Glutamatergic neuron (in vitro differentiated cells): ENCODE measurements around the gene ARHGEF28. TPM values are rescaled to one million over a fixed set of nuclear protein-coding genes. Genes with fewer than 3 reads are reported as not detected.

Experiments
- DNase-seq: peaks from one replicate; pipeline ENCODE4 v3.0.0; 2022
- H3K27ac Mint-ChIP-seq: one replicate; pipeline ENCODE4 v1.8.0; 2020; ENCODE audit warnings: mild to moderate bottlenecking, mixed read lengths, inconsistent platforms; ENCODE audit not compliant: unreplicated experiment
- H3K27me3 Mint-ChIP-seq: one replicate; pipeline ENCODE4 v1.8.0; 2020; ENCODE audit warnings: mild to moderate bottlenecking, moderate library complexity, mixed read lengths, inconsistent platforms; ENCODE audit not compliant: unreplicated experiment
- H3K36me3 Mint-ChIP-seq: one replicate; pipeline ENCODE4 v1.8.0; 2020; ENCODE audit warnings: mild to moderate bottlenecking, mixed read lengths, inconsistent platforms; ENCODE audit not compliant: unreplicated experiment
- H3K4me1 Mint-ChIP-seq: one replicate; pipeline ENCODE4 v1.8.0; 2020; ENCODE audit warnings: mild to moderate bottlenecking, low read depth, mixed read lengths, inconsistent platforms; ENCODE audit not compliant: unreplicated experiment
- H3K4me3 Mint-ChIP-seq: one replicate; pipeline ENCODE4 v1.8.0; 2020; ENCODE audit warnings: mild to moderate bottlenecking, mixed read lengths, inconsistent platforms; ENCODE audit not compliant: unreplicated experiment
- H3K9me3 Mint-ChIP-seq: one replicate; pipeline ENCODE4 v1.8.0; 2020; ENCODE audit warnings: mild to moderate bottlenecking, moderate library complexity, mixed read lengths, inconsistent platforms; ENCODE audit not compliant: unreplicated experiment
- total RNA-seq: library from RNA; stranded (reverse); fragmentation: NEBNext Ultra II Directional; extraction: Animal tissue kit (Norgen Biotek cat#: 25700); gene quantifications from one replicate; pipeline ENCODE4 v1.2.1, GENCODE V29; 2021; ENCODE audit not compliant: unreplicated experiment
- TF ChIP-seq, protein P1 (sequence below): fragments of 200-600 bp; sonication (generic); IDR thresholded peaks from one replicate; pipeline ENCODE4 v1.5.0; 2021; ENCODE audit not compliant: partially characterized antibody, unreplicated experiment

ARHGEF28 gene
- total RNA-seq, 1 donor from 2014 or later: 0.47 TPM

DNA sequence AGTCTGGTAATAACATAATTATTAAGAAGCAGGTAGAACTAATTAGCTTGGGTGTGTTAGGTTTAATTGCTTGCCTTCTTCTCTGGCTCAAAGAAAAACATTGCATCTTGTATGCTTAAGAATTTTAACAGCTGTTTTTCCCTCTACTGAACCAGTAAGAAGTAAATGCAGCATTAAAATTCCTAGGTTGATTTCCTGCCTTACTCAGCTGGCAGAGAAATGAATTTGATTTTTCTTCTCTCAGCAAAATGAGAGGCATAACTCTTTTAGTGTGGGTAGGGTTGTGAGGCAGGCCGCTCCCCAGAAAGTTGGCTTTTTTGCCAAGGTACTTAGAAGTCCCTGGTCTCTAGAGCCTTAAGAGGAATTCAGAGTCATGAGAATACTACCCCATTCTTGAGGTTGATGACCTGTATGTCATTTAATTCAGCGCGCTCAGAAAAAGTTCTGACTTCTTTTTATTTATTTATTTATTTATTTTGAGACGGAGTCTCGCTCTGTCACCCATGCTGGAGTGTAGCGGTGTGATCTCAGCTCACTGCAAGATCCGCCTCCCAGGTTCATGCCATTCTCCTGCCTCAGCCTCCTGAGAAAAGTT lies 302.6 kb downstream of the ARHGEF28 start:
- Mint-ChIP-seq H3K36me3 (no peaks in the 10 kb centered on the region), H3K4me3 (no peak overlapping the region), H3K9me3 (no peaks in the 10 kb centered on the region), H3K4me1 (no peaks in the 10 kb centered on the region), H3K27me3 (peaks cover 3% of the 10 kb centered on the region), H3K27ac (no peak overlapping the region)
- TF ChIP-seq, protein P1, sequence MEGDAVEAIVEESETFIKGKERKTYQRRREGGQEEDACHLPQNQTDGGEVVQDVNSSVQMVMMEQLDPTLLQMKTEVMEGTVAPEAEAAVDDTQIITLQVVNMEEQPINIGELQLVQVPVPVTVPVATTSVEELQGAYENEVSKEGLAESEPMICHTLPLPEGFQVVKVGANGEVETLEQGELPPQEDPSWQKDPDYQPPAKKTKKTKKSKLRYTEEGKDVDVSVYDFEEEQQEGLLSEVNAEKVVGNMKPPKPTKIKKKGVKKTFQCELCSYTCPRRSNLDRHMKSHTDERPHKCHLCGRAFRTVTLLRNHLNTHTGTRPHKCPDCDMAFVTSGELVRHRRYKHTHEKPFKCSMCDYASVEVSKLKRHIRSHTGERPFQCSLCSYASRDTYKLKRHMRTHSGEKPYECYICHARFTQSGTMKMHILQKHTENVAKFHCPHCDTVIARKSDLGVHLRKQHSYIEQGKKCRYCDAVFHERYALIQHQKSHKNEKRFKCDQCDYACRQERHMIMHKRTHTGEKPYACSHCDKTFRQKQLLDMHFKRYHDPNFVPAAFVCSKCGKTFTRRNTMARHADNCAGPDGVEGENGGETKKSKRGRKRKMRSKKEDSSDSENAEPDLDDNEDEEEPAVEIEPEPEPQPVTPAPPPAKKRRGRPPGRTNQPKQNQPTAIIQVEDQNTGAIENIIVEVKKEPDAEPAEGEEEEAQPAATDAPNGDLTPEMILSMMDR: no peak
- DNase-seq: no peak

DNA sequence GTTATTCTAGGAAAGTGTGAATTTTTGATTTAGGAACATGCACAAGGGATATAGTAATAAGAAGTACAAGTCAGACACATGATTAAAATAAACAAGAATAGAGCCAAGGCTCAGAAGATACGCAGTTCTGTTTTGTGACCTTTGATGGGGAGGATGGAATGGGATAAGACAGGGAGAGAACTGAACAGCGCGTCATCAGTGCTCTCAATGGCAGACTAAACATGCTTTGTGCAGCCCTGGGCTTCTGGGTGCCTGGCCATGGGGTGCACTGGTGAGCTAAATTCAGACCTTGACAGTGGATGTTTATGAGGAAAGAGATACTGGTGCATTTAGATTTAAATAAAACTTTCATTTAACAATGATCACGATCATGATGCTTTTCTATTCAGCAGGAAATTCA lies 309.7 kb downstream of the ARHGEF28 start:
- H3K36me3 Mint-ChIP-seq: no peaks in the 10 kb centered on the region
- no peak for DNase-seq
- no peaks in the 10 kb centered on the region for H3K9me3 Mint-ChIP-seq
- peaks cover 2% of the 10 kb centered on the region for H3K27me3 Mint-ChIP-seq
- H3K27ac Mint-ChIP-seq: no peak overlapping the region
- TF ChIP-seq, protein P1: no peak
- peaks cover 3% of the 10 kb centered on the region for H3K4me1 Mint-ChIP-seq
- H3K4me3 Mint-ChIP-seq: no peak overlapping the region

DNA sequence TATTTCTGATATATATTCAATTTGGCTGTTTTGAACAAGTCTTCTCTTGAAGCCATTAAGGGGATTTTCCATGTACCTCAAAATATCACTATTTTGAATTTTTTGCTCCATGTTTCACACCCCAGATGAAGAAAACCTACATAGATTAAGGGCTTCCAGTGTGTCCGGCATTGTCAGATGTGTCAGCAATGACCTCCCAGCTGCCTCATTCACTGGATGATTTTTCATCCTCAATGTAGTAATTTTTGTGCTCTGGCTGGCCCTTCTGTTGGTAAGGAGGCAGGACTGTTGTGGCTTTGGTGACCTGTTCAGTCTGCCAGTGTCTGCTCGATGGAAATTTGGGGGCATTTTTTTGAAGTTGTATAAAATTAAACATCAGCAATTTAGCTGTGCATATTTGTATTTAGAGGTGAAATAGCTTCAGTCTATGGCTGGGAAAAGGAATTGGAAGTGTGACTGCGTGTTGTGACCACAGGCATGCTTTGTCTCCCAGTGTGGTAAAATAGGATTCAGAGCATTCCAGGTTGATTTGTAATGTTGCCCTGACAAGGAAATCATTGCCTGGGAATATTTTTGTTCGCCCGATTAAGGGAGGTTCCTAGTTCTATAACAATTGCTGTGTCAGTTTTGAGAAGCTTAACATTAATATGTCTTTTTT lies 312.4 kb downstream of the ARHGEF28 start:
- Mint-ChIP-seq H3K4me3 (no peak overlapping the region), H3K27me3 (peaks cover 2% of the 10 kb centered on the region), H3K27ac (no peak overlapping the region), H3K4me1 (peaks cover 3% of the 10 kb centered on the region), H3K9me3 (no peaks in the 10 kb centered on the region), H3K36me3 (no peaks in the 10 kb centered on the region)
- no peak for DNase-seq
- TF ChIP-seq, protein P1: no peak

DNA sequence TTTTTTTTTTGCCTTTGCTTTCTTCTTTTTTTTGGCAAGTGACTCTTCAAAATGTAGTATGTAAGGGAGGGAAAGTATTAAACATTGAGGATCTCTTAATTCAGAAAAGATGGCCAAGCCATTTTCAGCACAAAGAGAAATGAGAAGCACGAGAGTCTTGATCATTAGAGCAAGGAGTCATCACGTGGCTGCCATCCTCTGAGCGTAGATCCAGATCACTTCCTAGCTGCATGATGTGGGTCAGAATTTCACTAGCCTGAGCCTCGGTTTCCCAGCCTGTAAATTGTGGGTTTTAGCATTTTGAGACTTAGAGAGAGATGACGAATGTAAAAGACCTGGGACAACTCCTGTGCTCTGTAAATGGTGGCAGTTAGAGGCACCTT lies 312.9 kb downstream of the ARHGEF28 start:
- Mint-ChIP-seq H3K4me3 (no peak overlapping the region), H3K4me1 (peaks cover 3% of the 10 kb centered on the region), H3K36me3 (no peaks in the 10 kb centered on the region), H3K27ac (no peak overlapping the region), H3K27me3 (peaks cover 2% of the 10 kb centered on the region), H3K9me3 (no peaks in the 10 kb centered on the region)
- TF ChIP-seq, protein P1: no peak
- no peak for DNase-seq

DNA sequence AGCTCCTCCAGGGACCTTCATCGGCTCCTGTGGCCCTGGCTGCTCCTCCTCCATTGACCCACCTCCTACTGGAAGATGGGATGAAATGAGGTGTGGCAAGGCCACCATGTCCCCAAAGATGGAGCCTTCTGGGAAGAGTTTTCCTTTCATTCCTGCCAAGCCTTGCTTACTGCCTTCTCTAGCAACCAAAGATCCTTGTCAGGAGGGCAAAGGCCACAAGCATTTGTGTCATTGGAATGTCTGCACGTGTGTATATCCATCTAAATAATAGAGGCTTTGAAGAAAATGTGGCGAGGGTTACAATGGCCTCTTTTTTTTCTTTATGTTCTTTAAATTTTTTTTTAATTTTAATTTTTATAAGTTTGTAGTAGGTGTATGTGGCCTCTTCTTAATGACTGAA lies 313.6 kb downstream of the ARHGEF28 start:
- Mint-ChIP-seq H3K27me3 (peaks cover 2% of the 10 kb centered on the region), H3K36me3 (no peaks in the 10 kb centered on the region), H3K4me3 (no peak overlapping the region)

More for the DNA sequence above, 313.6 kb downstream of the ARHGEF28 start:
- H3K4me1 Mint-ChIP-seq: peaks cover 3% of the 10 kb centered on the region
- TF ChIP-seq, protein P1: no peak
- no peak overlapping the region for H3K27ac Mint-ChIP-seq
- DNase-seq: no peak
- H3K9me3 Mint-ChIP-seq: no peaks in the 10 kb centered on the region
